OCI-M2 (cell line): ENCODE data around the gene SLC10A4.

Source experiments
- DNase-seq: peaks from one replicate; lab custom pipeline; 2025; ENCODE audit not compliant: unreplicated experiment; lab: John Stamatoyannopoulos, UW

SLC10A4 gene

GRCh38 chr4:48489683-48490011 lies 6.5 kb downstream of the SLC10A4 start:
- DNase-seq = no peak

GRCh38 chr4:48490012-48490679 lies 7.0 kb downstream of the SLC10A4 start, which contains the start of gene ZAR1:
Gene ZAR1, plus strand, starts transcription at chr4:48490252. Its CDS starts 40 bp downstream, at chr4:48490292.
- DNase-seq = no peak

- DNase-seq = no peak
Measured at GRCh38 chr4:48490680-48491513, 7.8 kb downstream of the SLC10A4 start.

- no peak for DNase-seq
Measured at GRCh38 chr4:48491514-48492176, 8.5 kb downstream of the SLC10A4 start.

- DNase-seq = no peak
Measured at GRCh38 chr4:48493452-48494100, 10.4 kb downstream of the SLC10A4 start.

- DNase-seq = no peak
Measured at GRCh38 chr4:48495941-48496340, 12.8 kb downstream of the SLC10A4 start.

GRCh38 chr4:48498895-48499294 lies 15.8 kb downstream of the SLC10A4 start:
- DNase-seq = no peak

- no peak for DNase-seq
Measured at GRCh38 chr4:48499551-48500066, 16.5 kb downstream of the SLC10A4 start.

GRCh38 chr4:48503233-48504025 lies 20.3 kb downstream of the SLC10A4 start:
- no peak for DNase-seq

GRCh38 chr4:48504026-48504330 lies 20.8 kb downstream of the SLC10A4 start:
- no peak for DNase-seq

GRCh38 chr4:48504352-48504751 lies 21.2 kb downstream of the SLC10A4 start:
- no peak for DNase-seq

- no peak for DNase-seq
Measured at GRCh38 chr4:48506716-48507115, 23.6 kb downstream of the SLC10A4 start.

GRCh38 chr4:48509543-48509942 lies 26.4 kb downstream of the SLC10A4 start:
- DNase-seq = no peak

- no peak for DNase-seq
Measured at GRCh38 chr4:48518143-48518542, 35.0 kb downstream of the SLC10A4 start.

- DNase-seq = no peak
Measured at GRCh38 chr4:48526406-48526805, 43.3 kb downstream of the SLC10A4 start.

GRCh38 chr4:48538358-48538757 lies 55.2 kb downstream of the SLC10A4 start:
- no peak for DNase-seq
